LNCAP (cell line): Measurements from ENCODE around the gene OR11H7.

Experiments
- CTCF ChIP-seq: fragments of 450-650 bp; IDR thresholded peaks from 2 replicates; pipeline ENCODE4 v1.5.1; 2017; ENCODE audit warnings: mild to moderate bottlenecking

Gene OR11H7

GRCh38 chr14:20195911-20196310 lies 32.9 kb upstream of the OR11H7 start:
- peak; percentile 66 for TF ChIP-seq CTCF

- no peak for TF ChIP-seq CTCF
Observed at GRCh38 chr14:20197459-20197858, 31.3 kb upstream of the OR11H7 start.

DNA sequence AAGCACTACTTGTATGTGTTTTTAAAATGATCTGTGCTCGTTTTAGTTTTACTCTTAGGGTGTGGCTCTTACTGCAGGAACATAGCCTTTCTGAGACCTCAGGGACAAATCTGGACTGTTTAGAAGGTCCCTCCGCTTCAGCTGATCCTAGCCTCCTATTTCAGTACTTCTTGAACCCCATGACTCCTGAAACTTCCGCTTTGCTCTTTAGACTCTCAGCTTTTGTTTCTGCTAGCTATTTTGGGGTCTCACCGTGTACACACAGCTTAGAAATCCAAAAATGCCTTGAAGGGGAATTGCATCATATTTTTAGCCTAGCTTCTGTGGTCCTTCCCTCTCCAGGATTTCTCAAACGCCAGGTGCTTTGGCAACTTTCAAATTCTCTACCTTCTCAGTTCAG lies 29.8 kb upstream of the OR11H7 start:
- no peak for TF ChIP-seq CTCF

- TF ChIP-seq CTCF: no peak
Observed at GRCh38 chr14:20204721-20205120, 24.1 kb upstream of the OR11H7 start.

GRCh38 chr14:20209595-20209994 lies 19.2 kb upstream of the OR11H7 start:
- no peak for TF ChIP-seq CTCF

DNA sequence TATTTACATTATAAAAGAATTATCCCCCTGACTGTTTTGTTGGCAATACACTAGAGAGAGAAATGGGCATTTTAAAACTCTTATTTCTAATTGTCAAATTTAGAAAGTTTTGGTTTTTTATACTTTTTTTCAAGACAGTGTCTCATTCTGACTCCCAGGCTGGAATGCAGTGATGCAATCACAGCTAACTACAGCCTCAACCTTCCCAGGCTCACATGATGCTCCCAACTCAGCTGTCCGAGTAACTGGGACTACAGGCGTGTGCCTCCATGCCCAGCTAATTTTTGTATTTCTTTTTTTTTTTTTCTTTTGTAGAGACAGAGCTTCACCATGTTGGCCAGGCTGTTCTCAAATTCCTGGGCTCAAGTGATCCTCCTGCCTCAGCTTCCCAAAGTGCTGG lies 13.6 kb upstream of the OR11H7 start:
- TF ChIP-seq CTCF: no peak

- no peak for TF ChIP-seq CTCF
Observed at GRCh38 chr14:20219033-20219432, 9.7 kb upstream of the OR11H7 start.

- no peak for TF ChIP-seq CTCF
Observed at GRCh38 chr14:20223410-20223809, 5.4 kb upstream of the OR11H7 start, which contains the start of gene OR11H6. Gene OR11H6, plus strand, starts transcription at chr14:20223710. Its CDS starts 0 bp downstream, at chr14:20223710.
